ENCODE results near the gene ARMC2.

Gene ARMC2, protein sequence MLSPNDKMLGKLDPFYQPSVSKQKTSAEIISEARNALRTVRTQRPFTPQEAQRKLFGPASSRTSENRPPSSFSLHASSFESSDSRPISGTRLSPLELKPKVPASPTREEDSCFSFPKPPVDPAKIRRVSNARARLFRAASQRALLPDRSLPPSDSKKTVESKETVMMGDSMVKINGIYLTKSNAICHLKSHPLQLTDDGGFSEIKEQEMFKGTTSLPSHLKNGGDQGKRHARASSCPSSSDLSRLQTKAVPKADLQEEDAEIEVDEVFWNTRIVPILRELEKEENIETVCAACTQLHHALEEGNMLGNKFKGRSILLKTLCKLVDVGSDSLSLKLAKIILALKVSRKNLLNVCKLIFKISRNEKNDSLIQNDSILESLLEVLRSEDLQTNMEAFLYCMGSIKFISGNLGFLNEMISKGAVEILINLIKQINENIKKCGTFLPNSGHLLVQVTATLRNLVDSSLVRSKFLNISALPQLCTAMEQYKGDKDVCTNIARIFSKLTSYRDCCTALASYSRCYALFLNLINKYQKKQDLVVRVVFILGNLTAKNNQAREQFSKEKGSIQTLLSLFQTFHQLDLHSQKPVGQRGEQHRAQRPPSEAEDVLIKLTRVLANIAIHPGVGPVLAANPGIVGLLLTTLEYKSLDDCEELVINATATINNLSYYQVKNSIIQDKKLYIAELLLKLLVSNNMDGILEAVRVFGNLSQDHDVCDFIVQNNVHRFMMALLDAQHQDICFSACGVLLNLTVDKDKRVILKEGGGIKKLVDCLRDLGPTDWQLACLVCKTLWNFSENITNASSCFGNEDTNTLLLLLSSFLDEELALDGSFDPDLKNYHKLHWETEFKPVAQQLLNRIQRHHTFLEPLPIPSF

DNA sequence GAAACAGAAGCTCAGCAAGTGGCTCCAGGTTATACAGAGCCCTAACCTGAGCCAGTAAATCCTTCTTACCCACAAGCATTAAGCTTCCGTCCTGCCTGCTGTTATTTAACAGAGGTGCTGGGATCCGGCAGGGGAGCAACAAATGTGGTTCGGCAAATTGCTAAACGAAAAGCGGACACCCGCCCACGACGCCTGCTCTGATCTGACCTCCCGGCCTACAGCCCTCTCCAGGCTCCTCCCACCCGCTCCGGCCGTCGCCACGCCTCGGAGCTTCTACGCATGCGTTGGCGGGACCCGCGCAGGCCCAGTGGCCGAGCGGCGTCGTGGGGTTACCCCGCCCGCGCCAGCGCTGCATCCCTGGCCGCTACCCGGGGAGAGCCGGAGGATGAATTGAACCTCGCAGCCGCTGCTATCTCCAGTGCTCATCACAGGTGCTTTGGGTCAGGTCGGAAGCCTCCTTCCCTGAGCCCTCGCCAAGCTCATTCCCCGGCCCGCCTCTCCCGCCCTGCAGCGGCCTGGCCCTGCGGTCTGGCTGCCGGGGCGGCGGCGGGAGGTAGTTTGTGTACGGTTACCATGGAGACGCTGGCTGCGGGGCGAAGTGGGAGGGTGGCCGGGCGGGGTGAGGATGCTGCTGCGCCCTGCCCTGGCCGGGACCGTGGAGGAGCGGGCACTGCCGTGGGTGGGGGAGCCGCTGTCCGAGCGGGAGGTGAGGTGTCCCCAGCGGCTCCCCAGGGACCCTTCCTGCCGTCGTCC is at the start of gene ARMC2:
TSS of gene ARMC2 (plus strand) at position 307 of the 753 bp plus-strand sequence. CDS start 5,846 bp downstream, outside the sequence.
- no peaks in the 10 kb centered on the region for H3K27me3 ChIP-seq (ENCODE audit: low read depth)
- peak; percentile 83 to 95 for DNase-seq (ENCODE audit: low spot score in 2 of 2)
- H3K4me1 ChIP-seq: peaks cover 21% of the 10 kb centered on the region
- peak within 1 kb of the TSS; percentile 81 for H3K4me3 ChIP-seq
- in situ Hi-C loops (cut with MboI; ENCODE audit: low sequenced_read_pairs): no loop called here
- H3K36me3 ChIP-seq (replicated peaks): no peaks in the 10 kb centered on the region
- H3K9me3 ChIP-seq: no peaks in the 10 kb centered on the region

DNA sequence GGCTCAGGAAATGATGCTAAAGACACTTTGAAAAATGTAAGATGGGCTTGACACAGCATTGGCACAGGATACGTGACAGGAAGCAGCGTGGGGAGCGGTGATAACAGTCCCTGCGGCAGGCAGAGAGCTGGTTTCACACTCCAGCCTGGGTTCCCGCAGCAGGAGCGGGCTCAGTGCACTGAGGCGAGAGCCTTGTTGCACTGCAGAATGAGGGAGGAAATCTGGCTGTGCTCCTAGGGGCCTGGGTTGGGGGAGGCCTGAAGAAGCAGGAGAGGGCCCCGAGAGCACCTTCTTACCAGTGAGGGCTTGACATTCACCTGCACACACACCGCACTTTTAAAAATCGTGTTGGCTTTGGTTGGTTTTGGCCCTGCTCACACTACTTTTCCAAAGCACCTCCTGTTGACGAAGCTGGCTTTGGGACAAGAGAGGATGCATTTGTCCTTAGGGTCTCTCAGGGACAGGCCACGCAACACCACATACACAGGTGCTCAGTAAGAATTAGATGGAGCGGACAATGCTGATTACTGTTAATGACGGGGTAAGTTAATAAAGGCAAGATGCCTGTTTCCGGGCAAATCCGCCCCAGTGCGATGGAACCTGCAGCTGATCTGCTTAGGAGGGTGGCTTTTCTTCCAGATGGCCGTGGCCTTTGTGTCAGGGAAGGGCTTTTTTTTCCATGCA is 49.4 kb upstream of the ARMC2 start:
- Histone ChIP-seq H3K4me1 (peaks cover 55% of the 10 kb centered on the region), H3K27me3 (ENCODE audit: low read depth) (no peaks in the 10 kb centered on the region), H3K9me3 (no peaks in the 10 kb centered on the region), H3K36me3 (replicated peaks) (no peaks in the 10 kb centered on the region), H3K4me3 (no peak overlapping the region)
- peak; percentile 27 to 65 for DNase-seq (ENCODE audit: low spot score in 2 of 2)
- in situ Hi-C loops (cut with MboI; ENCODE audit: low sequenced_read_pairs): no loop called here

DNA sequence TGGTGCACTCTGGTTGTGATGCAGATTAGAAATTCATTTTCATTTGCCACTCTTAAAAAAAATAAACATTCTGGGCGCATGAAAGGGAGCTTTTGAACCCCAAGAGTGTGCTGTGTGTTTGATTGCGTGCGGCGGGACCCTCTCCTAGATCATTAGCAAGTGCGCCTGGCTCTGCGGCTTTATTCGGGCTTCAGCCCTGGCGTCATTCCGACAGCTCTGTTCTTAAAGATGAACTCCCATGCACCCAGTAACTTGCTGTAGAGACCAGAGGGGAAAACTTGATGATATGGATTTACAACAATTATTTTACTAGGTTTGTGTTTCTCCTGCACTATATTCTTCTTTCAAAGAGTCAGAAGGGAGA is 48.9 kb upstream of the ARMC2 start:
- in situ Hi-C loops (cut with MboI; ENCODE audit: low sequenced_read_pairs): no loop called here
- peaks cover 55% of the 10 kb centered on the region for H3K4me1 ChIP-seq
- H3K9me3 ChIP-seq: no peaks in the 10 kb centered on the region
- H3K27me3 ChIP-seq (ENCODE audit: low read depth): no peaks in the 10 kb centered on the region
- no peaks in the 10 kb centered on the region for H3K36me3 ChIP-seq (replicated peaks)
- no peak overlapping the region for H3K4me3 ChIP-seq
- DNase-seq (ENCODE audit: low spot score in 2 of 2): peak in 1 of 2 experiments; percentile 68

DNA sequence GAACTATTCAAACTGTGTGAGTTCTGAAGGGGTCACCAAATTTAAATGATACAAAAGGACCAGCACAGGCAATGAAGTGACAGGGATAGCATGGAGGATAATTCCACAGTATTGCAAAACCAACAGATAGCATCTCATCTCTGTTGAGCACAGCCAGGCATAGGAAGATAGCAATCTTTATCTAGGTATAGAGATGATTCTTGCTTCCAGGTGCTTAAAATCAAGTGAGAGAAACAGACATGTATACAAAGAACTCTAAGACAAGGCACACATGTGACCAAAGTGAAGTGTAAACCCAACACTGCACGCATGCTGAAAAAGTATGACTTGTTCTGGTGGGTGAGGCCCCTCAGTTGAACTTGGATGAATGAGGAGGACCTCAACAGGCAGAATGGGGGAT is 48.4 kb upstream of the ARMC2 start:
- no peaks in the 10 kb centered on the region for H3K9me3 ChIP-seq
- H3K36me3 ChIP-seq (replicated peaks): no peaks in the 10 kb centered on the region
- in situ Hi-C loops (cut with MboI; ENCODE audit: low sequenced_read_pairs): no loop called here
- no peak overlapping the region for H3K4me3 ChIP-seq
- DNase-seq (ENCODE audit: low spot score in 2 of 2): no peak
- H3K4me1 ChIP-seq: peaks cover 55% of the 10 kb centered on the region
- H3K27me3 ChIP-seq (ENCODE audit: low read depth): no peaks in the 10 kb centered on the region

DNA sequence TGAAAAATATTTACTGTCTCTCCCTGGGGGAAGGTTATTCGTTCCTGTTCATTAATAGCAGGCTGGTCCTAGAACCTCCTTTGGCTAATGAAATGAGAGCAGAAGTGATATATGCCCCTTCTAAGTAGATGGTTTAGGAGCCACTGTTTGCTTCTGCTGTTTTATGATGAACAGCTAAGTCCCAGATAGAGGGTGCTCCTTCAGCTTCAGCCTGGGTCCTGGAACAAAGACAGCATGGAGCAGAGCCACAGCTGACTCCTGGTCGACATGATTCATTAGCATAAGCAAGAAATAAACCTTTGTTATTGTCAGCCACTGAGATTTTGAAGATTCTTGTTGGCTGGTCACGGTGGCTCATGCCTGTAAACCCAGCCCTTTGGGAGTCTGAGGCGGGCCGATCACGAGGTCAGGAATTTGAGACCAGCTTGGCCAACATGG is 47.8 kb upstream of the ARMC2 start:
- Histone ChIP-seq H3K4me1 (peaks cover 55% of the 10 kb centered on the region), H3K27me3 (ENCODE audit: low read depth) (no peaks in the 10 kb centered on the region), H3K36me3 (replicated peaks) (no peaks in the 10 kb centered on the region), H3K4me3 (no peak overlapping the region), H3K9me3 (no peaks in the 10 kb centered on the region)
- in situ Hi-C loops (cut with MboI; ENCODE audit: low sequenced_read_pairs): no loop called here
- DNase-seq (ENCODE audit: low spot score in 2 of 2): peak; percentile 72 to 74

DNA sequence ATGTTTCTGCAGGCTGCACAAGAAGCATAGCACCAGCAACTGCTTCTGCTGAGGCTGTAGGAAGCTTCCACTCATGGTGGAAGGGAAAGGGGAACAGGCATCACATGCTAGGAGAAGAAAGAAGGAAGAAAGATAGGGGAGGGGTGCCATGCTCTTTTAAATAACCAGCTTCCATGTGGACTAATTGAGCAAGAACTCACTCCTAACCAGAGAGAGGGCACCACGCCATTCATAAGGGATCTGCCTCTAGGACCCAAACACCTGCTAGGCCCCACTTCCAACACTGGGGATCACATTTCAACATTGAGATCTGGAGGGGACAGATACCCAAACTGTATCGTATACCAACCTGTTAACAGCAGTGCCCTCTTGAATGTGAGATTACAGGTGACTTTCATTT is 46.9 kb upstream of the ARMC2 start:
- H3K4me3 ChIP-seq: no peak overlapping the region
- no peak for DNase-seq (ENCODE audit: low spot score in 2 of 2)
- no peaks in the 10 kb centered on the region for H3K9me3 ChIP-seq
- peaks cover 47% of the 10 kb centered on the region for H3K4me1 ChIP-seq
- in situ Hi-C loops (cut with MboI; ENCODE audit: low sequenced_read_pairs): no loop called here
- no peaks in the 10 kb centered on the region for H3K36me3 ChIP-seq (replicated peaks)
- H3K27me3 ChIP-seq (ENCODE audit: low read depth): no peaks in the 10 kb centered on the region

DNA sequence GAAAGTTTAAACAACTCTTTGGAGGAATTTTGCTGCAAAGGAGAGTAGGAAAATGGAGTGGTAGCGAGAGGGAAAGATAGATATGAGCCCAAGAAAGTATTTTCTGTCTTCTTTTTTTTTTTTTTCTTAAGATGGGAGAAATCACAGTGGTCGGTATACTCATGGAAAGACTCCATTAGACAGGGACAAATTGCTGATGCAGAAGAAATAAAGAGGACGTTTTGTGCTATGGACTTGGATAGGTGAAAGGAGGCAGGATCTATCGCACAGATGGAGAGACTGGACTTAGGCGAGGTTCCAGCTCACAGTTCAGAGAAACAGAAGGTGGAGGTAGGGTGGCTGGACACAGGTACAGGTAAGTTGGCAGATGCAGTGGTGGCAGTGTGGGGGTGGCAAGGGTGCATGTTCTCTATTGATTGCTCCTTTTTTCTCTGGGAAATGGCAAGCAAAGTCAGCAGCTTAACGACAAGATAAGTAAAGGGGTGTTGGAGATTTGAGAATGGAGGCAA is 44.2 kb upstream of the ARMC2 start:
- no peaks in the 10 kb centered on the region for H3K9me3 ChIP-seq
- no peak for DNase-seq (ENCODE audit: low spot score in 2 of 2)
- no peaks in the 10 kb centered on the region for H3K27me3 ChIP-seq (ENCODE audit: low read depth)
- peaks cover 21% of the 10 kb centered on the region for H3K4me1 ChIP-seq
- H3K4me3 ChIP-seq: no peak overlapping the region
- H3K36me3 ChIP-seq (replicated peaks): no peaks in the 10 kb centered on the region
- in situ Hi-C loops (cut with MboI; ENCODE audit: low sequenced_read_pairs): no loop called here

DNA sequence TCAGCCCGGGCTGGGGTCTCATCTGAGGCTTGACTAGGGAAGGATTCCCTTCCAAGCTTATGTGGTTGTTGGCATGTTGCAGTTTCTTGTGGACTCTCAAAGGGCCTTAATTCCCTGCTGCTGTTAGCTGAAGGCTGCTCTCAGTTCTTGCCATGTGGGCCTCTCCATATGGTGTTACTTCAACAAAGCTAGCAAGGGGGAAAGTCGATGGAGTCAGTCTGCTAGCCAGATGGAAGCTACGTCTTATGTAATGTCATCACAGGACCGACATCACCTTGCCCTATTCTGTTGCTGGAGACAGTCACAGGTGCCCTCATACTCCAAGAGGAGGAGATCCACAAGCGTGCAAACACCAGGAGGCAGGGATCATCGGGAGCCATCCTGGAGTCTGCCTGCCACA is 43.3 kb upstream of the ARMC2 start:
- H3K36me3 ChIP-seq (replicated peaks): no peaks in the 10 kb centered on the region
- H3K4me3 ChIP-seq: no peak overlapping the region
- H3K27me3 ChIP-seq (ENCODE audit: low read depth): no peaks in the 10 kb centered on the region
- H3K9me3 ChIP-seq: no peaks in the 10 kb centered on the region
- DNase-seq (ENCODE audit: low spot score in 2 of 2): no peak
- peaks cover 12% of the 10 kb centered on the region for H3K4me1 ChIP-seq
- in situ Hi-C loops (cut with MboI; ENCODE audit: low sequenced_read_pairs): no loop called here

DNA sequence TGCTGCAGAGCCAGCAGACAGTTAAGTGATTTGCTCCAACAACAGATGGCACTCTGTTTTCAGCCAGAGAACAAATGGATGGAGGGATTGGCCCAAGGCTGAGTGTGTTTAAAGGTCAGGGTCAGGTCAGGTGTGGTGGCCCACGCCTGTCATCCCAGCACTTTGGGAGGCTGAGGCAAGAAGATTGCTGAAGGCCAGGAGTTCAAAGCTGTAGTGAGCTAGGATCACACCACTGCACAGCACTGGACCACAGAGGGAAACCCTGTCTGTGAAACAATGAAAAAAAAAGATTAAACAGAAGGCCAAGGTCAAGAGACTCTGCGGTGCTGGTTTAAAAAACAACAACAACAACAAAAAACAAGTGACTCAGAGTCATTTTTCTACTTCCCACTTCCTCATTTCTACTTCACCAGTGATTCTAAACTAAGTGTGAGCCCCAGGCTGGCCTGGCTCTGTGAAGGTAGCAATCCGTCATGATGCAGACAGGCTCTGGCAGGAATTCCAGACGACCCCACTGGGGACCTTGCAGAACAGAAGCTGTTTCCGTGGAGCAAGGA is 42.5 kb upstream of the ARMC2 start:
- in situ Hi-C loops (cut with MboI; ENCODE audit: low sequenced_read_pairs): no loop called here
- Histone ChIP-seq H3K36me3 (replicated peaks) (no peaks in the 10 kb centered on the region), H3K4me3 (no peak overlapping the region), H3K27me3 (ENCODE audit: low read depth) (no peaks in the 10 kb centered on the region), H3K4me1 (peaks cover 4% of the 10 kb centered on the region), H3K9me3 (no peaks in the 10 kb centered on the region)
- no peak for DNase-seq (ENCODE audit: low spot score in 2 of 2)

DNA sequence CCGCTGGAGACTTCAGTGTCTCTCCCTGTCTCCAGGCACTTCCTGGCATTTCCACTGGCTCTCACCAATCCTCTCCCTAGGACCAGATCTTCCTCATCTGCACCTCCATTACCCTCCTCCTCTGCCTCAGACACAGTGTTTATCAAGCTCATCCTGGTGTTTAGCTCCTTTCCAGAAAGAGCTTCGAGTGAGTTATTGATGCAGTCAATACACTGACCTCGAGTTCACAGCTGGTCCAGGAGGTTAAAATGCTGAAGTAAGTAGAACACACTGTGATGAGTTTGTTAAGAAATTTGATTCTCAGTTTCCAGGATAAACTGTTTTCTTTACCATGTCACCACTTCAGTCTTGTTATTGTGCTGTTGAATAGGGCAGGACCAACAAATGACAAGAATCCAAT is 42.1 kb upstream of the ARMC2 start:
- Histone ChIP-seq H3K27me3 (ENCODE audit: low read depth) (no peaks in the 10 kb centered on the region), H3K36me3 (replicated peaks) (no peaks in the 10 kb centered on the region), H3K4me3 (no peak overlapping the region), H3K9me3 (no peaks in the 10 kb centered on the region), H3K4me1 (no peaks in the 10 kb centered on the region)
- no peak for DNase-seq (ENCODE audit: low spot score in 2 of 2)
- in situ Hi-C loops (cut with MboI; ENCODE audit: low sequenced_read_pairs): no loop called here

DNA sequence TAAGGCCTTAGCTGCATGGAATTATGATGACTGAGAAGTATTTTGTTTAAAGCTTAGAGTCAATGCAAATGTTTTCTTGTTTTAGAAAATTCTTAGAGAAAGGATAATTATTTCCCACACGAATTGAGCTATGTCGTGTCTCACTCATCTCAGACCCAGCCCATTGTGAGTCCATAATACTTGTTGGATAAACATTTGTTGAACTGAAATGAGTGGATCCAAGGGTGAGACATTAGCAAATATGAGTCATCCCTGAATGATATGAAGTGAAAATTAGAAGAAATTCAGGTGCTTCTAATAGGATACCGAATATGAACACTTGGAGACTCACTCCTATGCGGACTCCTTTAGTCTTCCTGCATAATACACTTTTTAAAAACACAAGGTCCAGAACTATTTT is 41.6 kb upstream of the ARMC2 start:
- Histone ChIP-seq H3K4me1 (no peaks in the 10 kb centered on the region), H3K36me3 (replicated peaks) (no peaks in the 10 kb centered on the region), H3K4me3 (no peak overlapping the region), H3K27me3 (ENCODE audit: low read depth) (no peaks in the 10 kb centered on the region), H3K9me3 (no peaks in the 10 kb centered on the region)
- in situ Hi-C loops (cut with MboI; ENCODE audit: low sequenced_read_pairs): no loop called here
- DNase-seq (ENCODE audit: low spot score in 2 of 2): no peak

DNA sequence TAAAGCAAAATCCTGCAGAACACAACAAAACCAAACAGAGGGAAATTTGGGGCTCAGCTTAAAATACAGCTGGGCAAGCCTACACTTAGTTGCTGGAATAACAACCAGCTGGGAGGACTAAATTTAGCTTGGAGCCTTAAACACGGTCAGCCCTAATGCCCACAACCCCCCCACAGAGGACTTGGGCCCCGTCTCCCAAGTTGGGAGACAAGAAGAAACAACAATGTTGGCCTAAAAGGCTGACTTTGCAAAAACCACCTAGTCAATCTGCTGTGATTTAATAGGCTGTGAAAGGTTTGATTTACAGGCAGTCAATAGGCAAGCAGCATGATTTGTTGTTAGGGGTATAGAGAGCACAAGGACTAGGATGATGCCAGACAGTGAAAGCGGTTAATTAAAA is 40.3 kb upstream of the ARMC2 start:
- H3K4me1 ChIP-seq: no peaks in the 10 kb centered on the region
- H3K36me3 ChIP-seq (replicated peaks): no peaks in the 10 kb centered on the region
- no peaks in the 10 kb centered on the region for H3K27me3 ChIP-seq (ENCODE audit: low read depth)
- no peak overlapping the region for H3K4me3 ChIP-seq
- no peaks in the 10 kb centered on the region for H3K9me3 ChIP-seq
- no peak for DNase-seq (ENCODE audit: low spot score in 2 of 2)
- in situ Hi-C loops (cut with MboI; ENCODE audit: low sequenced_read_pairs): no loop called here

DNA sequence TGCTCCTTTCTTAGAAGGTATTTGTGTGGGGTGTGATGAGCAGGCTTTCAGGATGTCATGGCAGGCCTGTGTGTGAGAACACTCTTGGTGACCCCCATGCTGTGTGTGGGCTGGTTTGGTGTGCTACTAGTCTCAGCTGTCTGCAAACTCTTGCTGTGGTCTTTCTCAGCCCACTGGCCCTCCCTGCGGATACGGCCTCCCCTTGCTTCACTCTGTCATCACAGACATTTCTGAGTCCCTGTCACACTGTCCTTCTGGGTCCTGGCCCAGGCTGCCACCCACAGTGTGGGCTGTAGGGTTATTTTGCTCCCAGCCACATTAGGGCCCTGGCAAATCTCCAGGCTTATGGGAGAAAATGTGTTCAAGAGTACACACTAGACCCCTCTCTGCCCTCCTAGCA is 39.0 kb upstream of the ARMC2 start:
- DNase-seq (ENCODE audit: low spot score in 2 of 2): no peak
- in situ Hi-C loops (cut with MboI; ENCODE audit: low sequenced_read_pairs): no loop called here
- Histone ChIP-seq H3K4me1 (no peaks in the 10 kb centered on the region), H3K4me3 (no peak overlapping the region), H3K27me3 (ENCODE audit: low read depth) (no peaks in the 10 kb centered on the region), H3K36me3 (replicated peaks) (no peaks in the 10 kb centered on the region), H3K9me3 (no peaks in the 10 kb centered on the region; the same call in none of the 2 replicates)
